Body of pancreas (tissue), 4 donors: Measurements from ENCODE around the gene TFEC.

ENCODE experiments used
- CTCF ChIP-seq, 7 experiments: fragments of 450-650 bp in 4 of 7; fragments of 200-600 bp in 3 of 7; sonication (generic) in 3 of 7; IDR thresholded peaks; one replicate each; pipeline ENCODE4 v1.5.1; 2016 to 2019; ENCODE audit warnings: antibody characterized with exemption in 7 of 7
- POLR2A ChIP-seq, 3 donors: fragments of 450-650 bp; IDR thresholded peaks; one replicate each; pipeline ENCODE4 v1.6.1; 2016; ENCODE audit warnings: antibody characterized with exemption in 3 of 3, mild to moderate bottlenecking in 2 of 3

GRCh38 chr7:115964799-115965198 lies 65.8 kb downstream of the TFEC start:
- TF ChIP-seq CTCF (IDR thresholded peaks at IDR 0.05) (no peak), POLR2A (IDR thresholded peaks at IDR 0.05) (no peak)
